SK-N-DZ (cell line): ENCODE results near the gene INPP4B.

Source experiments
- DNase-seq: peaks from one replicate; pipeline ENCODE4 v3.0.0-alpha.2; 2015; ENCODE audit warnings: low spot score

Gene INPP4B

GRCh38 chr4:142016031-142016430 is 830.1 kb downstream of the INPP4B start:
- no peak for DNase-seq

GRCh38 chr4:142009751-142010150 is 836.4 kb downstream of the INPP4B start:
- DNase-seq, result no peak

- DNase-seq, result no peak
Observed at GRCh38 chr4:142005519-142005918, 840.6 kb downstream of the INPP4B start.

- DNase-seq, result no peak
Observed at GRCh38 chr4:141999446-142000143, 846.5 kb downstream of the INPP4B start.

GRCh38 chr4:141995056-141995455 is 851.0 kb downstream of the INPP4B start:
- DNase-seq, result no peak

GRCh38 chr4:141977433-141977832 is 868.7 kb downstream of the INPP4B start:
- no peak for DNase-seq
